Peyer's patch (tissue), 4 donors: ENCODE results near the gene MASP2.

Experiments
- POLR2A ChIP-seq, 2 donors: fragments of 450-650 bp; IDR thresholded peaks; one replicate each; pipeline ENCODE4 v1.5.1; 2017; ENCODE audit warnings: antibody characterized with exemption in 2 of 2, mild to moderate bottlenecking in 2 of 2, moderate library complexity in 2 of 2
- TF ChIP-seq, protein P1 (sequence below), 6 experiments: fragments of 450-650 bp in 4 of 6; fragments of 200-600 bp in 2 of 6; sonication (generic) in 1 of 6; IDR thresholded peaks; one replicate each; pipeline ENCODE4 v1.5.1; 2017 to 2019; ENCODE audit warnings: antibody characterized with exemption in 6 of 6, mild to moderate bottlenecking in 3 of 6, moderate library complexity in 1 of 6

DNA sequence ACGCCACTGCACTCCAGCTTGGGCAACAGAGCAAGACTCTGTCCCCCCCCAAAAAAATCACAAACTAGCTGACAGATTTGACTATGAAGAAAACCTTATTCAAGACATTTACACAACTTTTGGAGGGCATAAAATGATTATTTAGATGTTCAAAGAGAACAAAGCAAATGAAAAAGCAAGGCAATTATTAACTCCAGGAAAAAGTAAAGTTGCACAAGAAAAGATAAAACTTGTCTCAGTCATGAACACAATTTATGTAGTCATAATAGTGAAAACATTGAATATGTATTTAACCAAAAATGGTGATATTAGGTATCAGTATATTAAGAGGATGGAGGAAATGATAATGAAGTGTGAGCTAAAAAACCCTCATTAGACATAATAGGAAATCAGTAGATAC lies 46.5 kb downstream of the MASP2 start:
- no peak for TF ChIP-seq POLR2A (IDR thresholded peaks at IDR 0.05)
- TF ChIP-seq, protein P1, sequence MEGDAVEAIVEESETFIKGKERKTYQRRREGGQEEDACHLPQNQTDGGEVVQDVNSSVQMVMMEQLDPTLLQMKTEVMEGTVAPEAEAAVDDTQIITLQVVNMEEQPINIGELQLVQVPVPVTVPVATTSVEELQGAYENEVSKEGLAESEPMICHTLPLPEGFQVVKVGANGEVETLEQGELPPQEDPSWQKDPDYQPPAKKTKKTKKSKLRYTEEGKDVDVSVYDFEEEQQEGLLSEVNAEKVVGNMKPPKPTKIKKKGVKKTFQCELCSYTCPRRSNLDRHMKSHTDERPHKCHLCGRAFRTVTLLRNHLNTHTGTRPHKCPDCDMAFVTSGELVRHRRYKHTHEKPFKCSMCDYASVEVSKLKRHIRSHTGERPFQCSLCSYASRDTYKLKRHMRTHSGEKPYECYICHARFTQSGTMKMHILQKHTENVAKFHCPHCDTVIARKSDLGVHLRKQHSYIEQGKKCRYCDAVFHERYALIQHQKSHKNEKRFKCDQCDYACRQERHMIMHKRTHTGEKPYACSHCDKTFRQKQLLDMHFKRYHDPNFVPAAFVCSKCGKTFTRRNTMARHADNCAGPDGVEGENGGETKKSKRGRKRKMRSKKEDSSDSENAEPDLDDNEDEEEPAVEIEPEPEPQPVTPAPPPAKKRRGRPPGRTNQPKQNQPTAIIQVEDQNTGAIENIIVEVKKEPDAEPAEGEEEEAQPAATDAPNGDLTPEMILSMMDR (IDR thresholded peaks at IDR 0.05), result no peak
